Immature natural killer cell (primary cell): Measurements from ENCODE around the gene SDR39U1. TPM values are rescaled to one million over a fixed set of nuclear protein-coding genes. Genes with fewer than 3 reads are reported as not detected.

ENCODE experiments used
- DNase-seq, 3 donors: peaks; one replicate each; pipeline ENCODE4 v3.0.0; 2022; ENCODE audit warnings: mixed read lengths in 1 of 3
- H3K27ac Mint-ChIP-seq, 6 donors: one replicate each; pipeline ENCODE4 v1.8.0; 2020; ENCODE audit warnings: mixed read lengths in 6 of 6, mild to moderate bottlenecking in 5 of 6, inconsistent platforms in 4 of 6, moderate library complexity in 3 of 6
- H3K27me3 Mint-ChIP-seq, 3 donors: one replicate each; pipeline ENCODE4 v1.8.0; 2020 to 2021; ENCODE audit warnings: low read depth in 3 of 3, mild to moderate bottlenecking in 3 of 3, mixed read lengths in 3 of 3, moderate library complexity in 3 of 3, inconsistent platforms in 1 of 3
- H3K36me3 Mint-ChIP-seq, 3 donors: one replicate each; pipeline ENCODE4 v1.8.0; 2020; ENCODE audit warnings: mixed read lengths in 3 of 3, inconsistent platforms in 2 of 3, mild to moderate bottlenecking in 2 of 3
- H3K4me1 Mint-ChIP-seq, 2 donors: one replicate each; pipeline ENCODE4 v1.8.0; 2020; ENCODE audit warnings: inconsistent platforms in 2 of 2, mild to moderate bottlenecking in 2 of 2, mixed read lengths in 2 of 2, moderate library complexity in 1 of 2
- H3K4me3 Mint-ChIP-seq, 5 donors: one replicate each; pipeline ENCODE4 v1.8.0; 2020; ENCODE audit warnings: mild to moderate bottlenecking in 5 of 5, mixed read lengths in 5 of 5, inconsistent platforms in 3 of 5, moderate library complexity in 3 of 5
- H3K9me3 Mint-ChIP-seq, 6 donors: one replicate each; pipeline ENCODE4 v1.8.0; 2020; ENCODE audit warnings: mild to moderate bottlenecking in 6 of 6, mixed read lengths in 6 of 6, inconsistent platforms in 4 of 6, moderate library complexity in 3 of 6
- polyA plus RNA-seq, 3 donors: library from polyadenylated mRNA; unstranded; fragments of 300-500 nt; fragmentation: Illumina TruSeq; gene quantifications; one replicate each; pipeline ENCODE4 v1.2.3, GENCODE V29; 2021

Gene SDR39U1
- polyA plus RNA-seq, 3 donors from 2014 or later = 62.2 to 91.2 (median 82.6) TPM

GRCh38 chr14:24439257-24439656, 3.3 kb downstream of the SDR39U1 start:
- H3K4me3 Mint-ChIP-seq = peak overlapping the region in 2 of 5 donors; percentile 19 to 21
- peak overlapping the region in 5 of 6 donors; percentile 25 to 71 (median 47) for H3K27ac Mint-ChIP-seq
- H3K4me1 Mint-ChIP-seq = peaks cover 64 to 65% of the 10 kb centered on the region in 2 donors
- H3K36me3 Mint-ChIP-seq = peaks cover 10 to 37% (median 11%) of the 10 kb centered on the region in 3 donors
- H3K9me3 Mint-ChIP-seq = peaks cover 0 to 2% (median 0%) of the 10 kb centered on the region in 6 donors
- DNase-seq = no peak
- H3K27me3 Mint-ChIP-seq = peaks cover 5 to 10% (median 9%) of the 10 kb centered on the region in 3 donors

- Mint-ChIP-seq H3K4me1 (peaks cover 62 to 64% of the 10 kb centered on the region in 2 donors), H3K9me3 (peaks cover 0 to 2% (median 0%) of the 10 kb centered on the region in 6 donors), H3K27ac (peak overlapping the region; percentile 25 to 79 (median 51)), H3K27me3 (peaks cover 5 to 10% (median 9%) of the 10 kb centered on the region in 3 donors), H3K36me3 (peaks cover 11 to 40% (median 13%) of the 10 kb centered on the region in 3 donors), H3K4me3 (no peak overlapping the region)
- DNase-seq = no peak
These were observed 4.1 kb downstream of the SDR39U1 start for GRCh38 chr14:24438223-24439097.

GRCh38 chr14:24437736-24438067, 4.9 kb downstream of the SDR39U1 start:
- peaks cover 54 to 63% of the 10 kb centered on the region in 2 donors for H3K4me1 Mint-ChIP-seq
- peaks cover 5 to 8% (median 8%) of the 10 kb centered on the region in 3 donors for H3K27me3 Mint-ChIP-seq
- H3K36me3 Mint-ChIP-seq = peaks cover 11 to 46% (median 18%) of the 10 kb centered on the region in 3 donors
- H3K27ac Mint-ChIP-seq = peak overlapping the region; percentile 55 to 79 (median 68)
- H3K9me3 Mint-ChIP-seq = no peaks in the 10 kb centered on the region
- no peak overlapping the region for H3K4me3 Mint-ChIP-seq
- no peak for DNase-seq

GRCh38 chr14:24437020-24437735, 5.4 kb downstream of the SDR39U1 start:
- peaks cover 11 to 47% (median 18%) of the 10 kb centered on the region in 3 donors for H3K36me3 Mint-ChIP-seq
- H3K4me3 Mint-ChIP-seq = peak overlapping the region in 1 of 5 donors; percentile 46
- peaks cover 1 to 3% (median 3%) of the 10 kb centered on the region in 3 donors for H3K27me3 Mint-ChIP-seq
- H3K9me3 Mint-ChIP-seq = no peaks in the 10 kb centered on the region
- H3K4me1 Mint-ChIP-seq = peaks cover 49 to 58% of the 10 kb centered on the region in 2 donors
- H3K27ac Mint-ChIP-seq = peak overlapping the region; percentile 33 to 80 (median 75)
- DNase-seq = no peak

GRCh38 chr14:24436355-24437019, 6.1 kb downstream of the SDR39U1 start:
- Mint-ChIP-seq H3K27ac (peak overlapping the region; percentile 33 to 80 (median 72)), H3K4me3 (peak overlapping the region in 1 of 5 donors; percentile 46), H3K4me1 (peaks cover 47 to 58% of the 10 kb centered on the region in 2 donors), H3K27me3 (peaks cover 3 to 6% (median 4%) of the 10 kb centered on the region in 3 donors), H3K9me3 (no peaks in the 10 kb centered on the region), H3K36me3 (peaks cover 15 to 52% (median 22%) of the 10 kb centered on the region in 3 donors)
- peak; percentile 49 to 61 (median 59) for DNase-seq

GRCh38 chr14:24435998-24436354, 6.6 kb downstream of the SDR39U1 start:
- Mint-ChIP-seq H3K36me3 (peaks cover 15 to 52% (median 22%) of the 10 kb centered on the region in 3 donors), H3K4me3 (no peak overlapping the region), H3K9me3 (no peaks in the 10 kb centered on the region), H3K27me3 (peaks cover 3 to 9% (median 4%) of the 10 kb centered on the region in 3 donors), H3K27ac (peak overlapping the region in 2 of 6 donors; percentile 54 to 71), H3K4me1 (peaks cover 47 to 58% of the 10 kb centered on the region in 2 donors)
- no peak for DNase-seq

GRCh38 chr14:24435192-24435810, 7.3 kb downstream of the SDR39U1 start:
- Mint-ChIP-seq H3K36me3 (peaks cover 15 to 49% (median 22%) of the 10 kb centered on the region in 3 donors), H3K4me1 (peaks cover 48 to 56% of the 10 kb centered on the region in 2 donors)

GRCh38 chr14:24434676-24435075, 7.9 kb downstream of the SDR39U1 start:
- Mint-ChIP-seq H3K36me3 (peaks cover 13 to 47% (median 22%) of the 10 kb centered on the region in 3 donors), H3K4me3 (no peak overlapping the region), H3K27me3 (peaks cover 3 to 10% (median 5%) of the 10 kb centered on the region in 3 donors), H3K27ac (peak overlapping the region in 4 of 6 donors; percentile 49 to 65 (median 60)), H3K9me3 (no peaks in the 10 kb centered on the region), H3K4me1 (peaks cover 47 to 50% of the 10 kb centered on the region in 2 donors)
- no peak for DNase-seq

More at GRCh38 chr14:24435192-24435810, 7.3 kb downstream of the SDR39U1 start:
- H3K27me3 Mint-ChIP-seq = peaks cover 3 to 9% (median 5%) of the 10 kb centered on the region in 3 donors
- DNase-seq = no peak
- peak overlapping the region in 5 of 6 donors; percentile 6 to 58 (median 54) for H3K27ac Mint-ChIP-seq
- no peaks in the 10 kb centered on the region for H3K9me3 Mint-ChIP-seq
- H3K4me3 Mint-ChIP-seq = no peak overlapping the region

- no peak overlapping the region for H3K4me3 Mint-ChIP-seq
- no peak overlapping the region for H3K27ac Mint-ChIP-seq
- H3K9me3 Mint-ChIP-seq = no peaks in the 10 kb centered on the region
- peaks cover 47% of the 10 kb centered on the region in 2 donors for H3K4me1 Mint-ChIP-seq
- peaks cover 9 to 40% (median 22%) of the 10 kb centered on the region in 3 donors for H3K36me3 Mint-ChIP-seq
- no peak for DNase-seq
- H3K27me3 Mint-ChIP-seq = peaks cover 3 to 15% (median 8%) of the 10 kb centered on the region in 3 donors
These were observed 8.5 kb downstream of the SDR39U1 start for GRCh38 chr14:24434036-24434435.

- no peak for DNase-seq
- peaks cover 4 to 29% (median 22%) of the 10 kb centered on the region in 3 donors for H3K36me3 Mint-ChIP-seq
- H3K4me1 Mint-ChIP-seq = peaks cover 32 to 37% of the 10 kb centered on the region in 2 donors
These were observed 10.1 kb downstream of the SDR39U1 start for GRCh38 chr14:24432259-24433131.

GRCh38 chr14:24431569-24432258, 10.9 kb downstream of the SDR39U1 start:
- Mint-ChIP-seq H3K9me3 (no peaks in the 10 kb centered on the region), H3K27ac (peak overlapping the region; percentile 82 to 97 (median 87)), H3K4me3 (peak overlapping the region; percentile 77 to 89 (median 87)), H3K36me3 (peaks cover 4 to 26% (median 21%) of the 10 kb centered on the region in 3 donors), H3K27me3 (peaks cover 3 to 12% (median 8%) of the 10 kb centered on the region in 3 donors), H3K4me1 (peaks cover 24 to 29% of the 10 kb centered on the region in 2 donors)
- DNase-seq = peak; percentile 83 to 89 (median 86)

More at GRCh38 chr14:24432259-24433131, 10.1 kb downstream of the SDR39U1 start:
- peak overlapping the region in 4 of 6 donors; percentile 52 to 97 (median 70) for H3K27ac Mint-ChIP-seq
- H3K4me3 Mint-ChIP-seq = peak overlapping the region in 1 of 5 donors; percentile 88
- H3K27me3 Mint-ChIP-seq = peaks cover 3 to 14% (median 8%) of the 10 kb centered on the region in 3 donors
- no peaks in the 10 kb centered on the region for H3K9me3 Mint-ChIP-seq
